Activated B cell treated with CpG ODN at 0.5 μM for 24 hours (primary cell): Measurements from ENCODE around the gene ZBTB18. TPM values are rescaled to one million over a fixed set of nuclear protein-coding genes. Genes with fewer than 3 reads are reported as not detected.

Experiments used
- ATAC-seq: fragments of 200-7000 bp; cut with Tn5 transposase; one replicate; pipeline ENCODE4 v1.10.0; 2021; ENCODE audit warnings: low read depth, mild to moderate bottlenecking, moderate library complexity
- CTCF ChIA-PET: fragments of 350-600 bp; sonication (Branson Sonifier 250); formaldehyde crosslinking; loops from one replicate; lab custom pipeline; 2021; ENCODE audit warnings: antibody characterized with exemption; lab: Charles Lee
- POLR2A ChIA-PET: fragments of 350-600 bp; sonication (Branson Sonifier 250); formaldehyde crosslinking; loops from one replicate; lab custom pipeline; 2021; ENCODE audit warnings: antibody characterized with exemption; lab: Charles Lee
- DNase-seq: peaks from one replicate; pipeline ENCODE4 v3.0.0; 2022
- H3K27ac Mint-ChIP-seq: one replicate; pipeline ENCODE4 v1.8.0; 2020; ENCODE audit warnings: mixed read lengths
- H3K27me3 Mint-ChIP-seq: one replicate; pipeline ENCODE4 v1.8.0; 2021; ENCODE audit warnings: mixed read lengths
- H3K36me3 Mint-ChIP-seq: one replicate; pipeline ENCODE4 v1.8.0; 2021; ENCODE audit warnings: low read depth, mixed read lengths
- H3K4me1 Mint-ChIP-seq: one replicate; pipeline ENCODE4 v1.8.0; 2021; ENCODE audit warnings: mixed read lengths
- H3K4me3 Mint-ChIP-seq: one replicate; pipeline ENCODE4 v1.8.0; 2020; ENCODE audit warnings: mild to moderate bottlenecking, mixed read lengths
- H3K9me3 Mint-ChIP-seq: one replicate; pipeline ENCODE4 v1.8.0; 2020; ENCODE audit warnings: mixed read lengths
- CTCF ChIP-seq: fragments of 200-600 bp; IDR thresholded peaks from one replicate; pipeline ENCODE4 v1.8.0; 2022; ENCODE audit warnings: antibody characterized with exemption, mild to moderate bottlenecking
- intact Hi-C: fragments of 100-400 bp; cut with micrococcal nuclease; formaldehyde crosslinking; loops from one replicate; pipeline ENCODE4 v1.15.1; 2024
- total RNA-seq: library from RNA; stranded (reverse); gene quantifications from 2 replicates; pipeline ENCODE4 v1.2.3, GENCODE V29; 2022

Gene ZBTB18
- total RNA-seq, 1 donor from 2014 or later = 46.7 TPM

- ATAC-seq (no peak), DNase-seq (no peak)
- no peaks in the 10 kb centered on the region for H3K36me3 Mint-ChIP-seq
- POLR2A ChIA-PET = no interaction called here
- intact Hi-C loops = no loop called here
- H3K9me3 Mint-ChIP-seq = no peaks in the 10 kb centered on the region
- H3K27me3 Mint-ChIP-seq = peaks cover 9% of the 10 kb centered on the region
- CTCF ChIA-PET = no interaction called here
- H3K4me1 Mint-ChIP-seq = no peaks in the 10 kb centered on the region
- no peak for TF ChIP-seq CTCF
- H3K4me3 Mint-ChIP-seq = no peak overlapping the region
- no peak overlapping the region for H3K27ac Mint-ChIP-seq
Measured at GRCh38 chr1:244022864-244023440, 28.1 kb upstream of the ZBTB18 start.

GRCh38 chr1:244027491-244028145 lies 23.5 kb upstream of the ZBTB18 start:
- Mint-ChIP-seq H3K36me3 (no peaks in the 10 kb centered on the region), H3K27me3 (peaks cover 5% of the 10 kb centered on the region), H3K4me3 (no peak overlapping the region), H3K27ac (no peak overlapping the region), H3K9me3 (no peaks in the 10 kb centered on the region), H3K4me1 (no peaks in the 10 kb centered on the region)
- POLR2A ChIA-PET = no interaction called here
- CTCF ChIA-PET = no interaction called here
- intact Hi-C loops = no loop called here
- no peak for TF ChIP-seq CTCF
- ATAC-seq (no peak), DNase-seq (no peak)

- H3K4me3 Mint-ChIP-seq = no peak overlapping the region
- no peak overlapping the region for H3K27ac Mint-ChIP-seq
- H3K4me1 Mint-ChIP-seq = no peaks in the 10 kb centered on the region
- ChIA-PET POLR2A (no interaction called here), CTCF (no interaction called here)
- intact Hi-C loops = no loop called here
- no peaks in the 10 kb centered on the region for H3K36me3 Mint-ChIP-seq
- no peaks in the 10 kb centered on the region for H3K9me3 Mint-ChIP-seq
- peaks cover 12% of the 10 kb centered on the region for H3K27me3 Mint-ChIP-seq
- no peak for TF ChIP-seq CTCF
- no peak for DNase-seq
- no peak for ATAC-seq
Measured at GRCh38 chr1:244028701-244029100, 22.4 kb upstream of the ZBTB18 start.

GRCh38 chr1:244029124-244029523 lies 22.0 kb upstream of the ZBTB18 start:
- Mint-ChIP-seq H3K36me3 (no peaks in the 10 kb centered on the region), H3K9me3 (no peaks in the 10 kb centered on the region), H3K4me3 (no peak overlapping the region), H3K27ac (no peak overlapping the region), H3K4me1 (no peaks in the 10 kb centered on the region), H3K27me3 (peaks cover 12% of the 10 kb centered on the region)
- intact Hi-C loops = no loop called here
- DNase-seq (no peak), ATAC-seq (no peak)
- CTCF ChIA-PET = no interaction called here
- POLR2A ChIA-PET = no interaction called here
- no peak for TF ChIP-seq CTCF

- ATAC-seq (no peak), DNase-seq (no peak)
- H3K27me3 Mint-ChIP-seq = peaks cover 12% of the 10 kb centered on the region
- ChIA-PET CTCF (no interaction called here), POLR2A (no interaction called here)
- intact Hi-C loops = no loop called here
- H3K4me1 Mint-ChIP-seq = no peaks in the 10 kb centered on the region
- no peak overlapping the region for H3K27ac Mint-ChIP-seq
- H3K36me3 Mint-ChIP-seq = no peaks in the 10 kb centered on the region
- no peak for TF ChIP-seq CTCF
- no peaks in the 10 kb centered on the region for H3K9me3 Mint-ChIP-seq
- no peak overlapping the region for H3K4me3 Mint-ChIP-seq
Measured at GRCh38 chr1:244030481-244031040, 20.5 kb upstream of the ZBTB18 start.
